ENCODE measurements around the gene AMHR2. TPM values are rescaled to one million over a fixed set of nuclear protein-coding genes. Genes with fewer than 3 reads are reported as not detected.
A peak's percentile ranks its signal among the peaks of the same experiment; 100 is the strongest.
"Not testable (repeated sequence)": the region's sequence is repeated elsewhere in the genome, so short reads cannot be mapped to it uniquely, and the experiment has no call there.

The AMHR2 gene
- total RNA-seq, 1 donor from 2014 or later = 0.46 TPM

GRCh38 chr12:53388932-53389331 is 34.7 kb upstream of the AMHR2 start:
- no peak overlapping the region for H3K4me3 ChIP-seq
- H3K27me3 ChIP-seq = no peaks in the 10 kb centered on the region
- H3K4me1 ChIP-seq = peaks cover 70% of the 10 kb centered on the region
- no peak overlapping the region for H3K27ac ChIP-seq
- H3K9me3 ChIP-seq = no peaks in the 10 kb centered on the region
- intact Hi-C loops (cut with DNase I) = no loop called here
- ATAC-seq (no peak), DNase-seq (no peak)
- TF ChIP-seq CTCF (IDR thresholded peaks at IDR 0.05) = no peak
- peaks cover 19% of the 10 kb centered on the region for H3K36me3 ChIP-seq

GRCh38 chr12:53389702-53390101 is 34.0 kb upstream of the AMHR2 start:
- H3K4me3 ChIP-seq = peak overlapping the region; percentile 7

GRCh38 chr12:53391724-53392123 is 31.9 kb upstream of the AMHR2 start:
- peaks cover 32% of the 10 kb centered on the region for H3K36me3 ChIP-seq
- no peaks in the 10 kb centered on the region for H3K9me3 ChIP-seq
- no peak for TF ChIP-seq CTCF (IDR thresholded peaks at IDR 0.05)
- DNase-seq (no peak), ATAC-seq (no peak)
- no peak overlapping the region for H3K4me3 ChIP-seq
- intact Hi-C loops (cut with DNase I) = no loop called here
- peaks cover 42% of the 10 kb centered on the region for H3K4me1 ChIP-seq
- H3K27me3 ChIP-seq = no peaks in the 10 kb centered on the region
- H3K27ac ChIP-seq = no peak overlapping the region

More at GRCh38 chr12:53389702-53390101, 34.0 kb upstream of the AMHR2 start:
- TF ChIP-seq CTCF (IDR thresholded peaks at IDR 0.05) = no peak
- Histone ChIP-seq H3K27ac (no peak overlapping the region), H3K27me3 (no peaks in the 10 kb centered on the region), H3K4me1 (peaks cover 62% of the 10 kb centered on the region), H3K9me3 (no peaks in the 10 kb centered on the region), H3K36me3 (peaks cover 13% of the 10 kb centered on the region)
- ATAC-seq (no peak), DNase-seq (no peak)
- intact Hi-C loops (cut with DNase I) = no loop called here

GRCh38 chr12:53399896-53400295 is 23.8 kb upstream of the AMHR2 start:
- DNase-seq = no peak
- peaks cover 69% of the 10 kb centered on the region for H3K36me3 ChIP-seq

GRCh38 chr12:53402351-53402750 is 21.3 kb upstream of the AMHR2 start:
- intact Hi-C loops (cut with DNase I); H3K9me3 ChIP-seq; H3K4me3 ChIP-seq; DNase-seq; H3K27me3 ChIP-seq; H3K27ac ChIP-seq; ATAC-seq; H3K4me1 ChIP-seq: not testable (repeated sequence)
- H3K36me3 ChIP-seq = peaks cover 66% of the 10 kb centered on the region

More at GRCh38 chr12:53399896-53400295, 23.8 kb upstream of the AMHR2 start:
- intact Hi-C loops (cut with DNase I) = no loop called here
- no peak for TF ChIP-seq CTCF (IDR thresholded peaks at IDR 0.05)
- no peak overlapping the region for H3K4me3 ChIP-seq
- H3K4me1 ChIP-seq = peaks cover 4% of the 10 kb centered on the region
- ATAC-seq = no peak
- H3K27ac ChIP-seq = no peak overlapping the region
- H3K27me3 ChIP-seq = no peaks in the 10 kb centered on the region
- H3K9me3 ChIP-seq = no peaks in the 10 kb centered on the region

GRCh38 chr12:53402871-53403270 is 20.8 kb upstream of the AMHR2 start:
- peaks cover 72% of the 10 kb centered on the region for H3K36me3 ChIP-seq

More at GRCh38 chr12:53402871-53403270, 20.8 kb upstream of the AMHR2 start:
- no peak for TF ChIP-seq CTCF (IDR thresholded peaks at IDR 0.05)
- H3K27me3 ChIP-seq = no peaks in the 10 kb centered on the region
- H3K4me3 ChIP-seq = no peak overlapping the region
- peaks cover 4% of the 10 kb centered on the region for H3K4me1 ChIP-seq
- no peak for ATAC-seq
- H3K27ac ChIP-seq = no peak overlapping the region
- no peak for DNase-seq
- intact Hi-C loops (cut with DNase I) = no loop called here
- H3K9me3 ChIP-seq = no peaks in the 10 kb centered on the region
